ENCODE results near the gene ADAMTS9.

GRCh38 chr3:64518950-64519349 is 168.8 kb downstream of the ADAMTS9 start:
- no peak for TF ChIP-seq POLR2A (IDR thresholded peaks at IDR 0.05)
- TF ChIP-seq, protein P1, sequence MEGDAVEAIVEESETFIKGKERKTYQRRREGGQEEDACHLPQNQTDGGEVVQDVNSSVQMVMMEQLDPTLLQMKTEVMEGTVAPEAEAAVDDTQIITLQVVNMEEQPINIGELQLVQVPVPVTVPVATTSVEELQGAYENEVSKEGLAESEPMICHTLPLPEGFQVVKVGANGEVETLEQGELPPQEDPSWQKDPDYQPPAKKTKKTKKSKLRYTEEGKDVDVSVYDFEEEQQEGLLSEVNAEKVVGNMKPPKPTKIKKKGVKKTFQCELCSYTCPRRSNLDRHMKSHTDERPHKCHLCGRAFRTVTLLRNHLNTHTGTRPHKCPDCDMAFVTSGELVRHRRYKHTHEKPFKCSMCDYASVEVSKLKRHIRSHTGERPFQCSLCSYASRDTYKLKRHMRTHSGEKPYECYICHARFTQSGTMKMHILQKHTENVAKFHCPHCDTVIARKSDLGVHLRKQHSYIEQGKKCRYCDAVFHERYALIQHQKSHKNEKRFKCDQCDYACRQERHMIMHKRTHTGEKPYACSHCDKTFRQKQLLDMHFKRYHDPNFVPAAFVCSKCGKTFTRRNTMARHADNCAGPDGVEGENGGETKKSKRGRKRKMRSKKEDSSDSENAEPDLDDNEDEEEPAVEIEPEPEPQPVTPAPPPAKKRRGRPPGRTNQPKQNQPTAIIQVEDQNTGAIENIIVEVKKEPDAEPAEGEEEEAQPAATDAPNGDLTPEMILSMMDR (IDR thresholded peaks at IDR 0.05) = no peak

Data from heart left ventricle (tissue), 13 donors.